Muscle of back (tissue), 11 donors: Measurements from ENCODE around the gene RBM24. TPM values are rescaled to one million over a fixed set of nuclear protein-coding genes. Genes with fewer than 3 reads are reported as not detected.
"Not testable (repeated sequence)": the region's sequence is repeated elsewhere in the genome, so short reads cannot be mapped to it uniquely, and the experiment has no call there.

Experiments
- DNase-seq, 3 donors: peaks; one replicate each; pipeline versions ENCODE4 v3.0.0 to v3.0.0-alpha.2; 2013
- polyA plus RNA-seq, 10 donors: library from polyadenylated mRNA; unstranded; fragments of 120-200 nt; gene quantifications; one replicate each; pipeline ENCODE4 v1.2.1, GENCODE V29; 2013; ENCODE audit not compliant: insufficient read length in 10 of 10

RBM24 gene
- polyA plus RNA-seq, 10 donors: 137 to 367 (median 249) TPM

- DNase-seq: peak in 2 of 3 donors; percentile 39 to 77
Observed at GRCh38 chr6:17281497-17282481, 628 bp downstream of the RBM24 start.

GRCh38 chr6:17283074-17283473 lies 1.9 kb downstream of the RBM24 start:
- DNase-seq: no peak

GRCh38 chr6:17289630-17290061 lies 8.5 kb downstream of the RBM24 start:
- DNase-seq: peak; percentile 63 to 81 (median 64)

GRCh38 chr6:17291778-17292177 lies 10.6 kb downstream of the RBM24 start:
- DNase-seq: peak in 2 of 3 donors; percentile 36 to 73

GRCh38 chr6:17292600-17293133 lies 11.5 kb downstream of the RBM24 start:
- no peak for DNase-seq

- no peak for DNase-seq
Observed at GRCh38 chr6:17293395-17293794, 12.2 kb downstream of the RBM24 start.

GRCh38 chr6:17297271-17298080 lies 16.3 kb downstream of the RBM24 start:
- peak in 2 of 3 donors; percentile 39 to 61 for DNase-seq

- no peak for DNase-seq
Observed at GRCh38 chr6:17298257-17298656, 17.1 kb downstream of the RBM24 start.

GRCh38 chr6:17299222-17299621 lies 18.1 kb downstream of the RBM24 start:
- no peak for DNase-seq

GRCh38 chr6:17299750-17300149 lies 18.6 kb downstream of the RBM24 start:
- DNase-seq: no peak

- DNase-seq: no peak
Observed at GRCh38 chr6:17300637-17301036, 19.5 kb downstream of the RBM24 start.

GRCh38 chr6:17303444-17303843 lies 22.3 kb downstream of the RBM24 start:
- DNase-seq: no peak

- no peak for DNase-seq
Observed at GRCh38 chr6:17305219-17306001, 24.2 kb downstream of the RBM24 start.

- peak in 2 of 3 donors; percentile 42 to 54 for DNase-seq
Observed at GRCh38 chr6:17311595-17312311, 30.6 kb downstream of the RBM24 start.

GRCh38 chr6:17313238-17313637 lies 32.1 kb downstream of the RBM24 start:
- DNase-seq: not testable (repeated sequence)

- DNase-seq: no peak
Observed at GRCh38 chr6:17313971-17314370, 32.8 kb downstream of the RBM24 start.

GRCh38 chr6:17315262-17315661 lies 34.1 kb downstream of the RBM24 start:
- DNase-seq: no peak

- DNase-seq: no peak
Observed at GRCh38 chr6:17318435-17319165, 37.4 kb downstream of the RBM24 start.

GRCh38 chr6:17320266-17320665 lies 39.1 kb downstream of the RBM24 start:
- DNase-seq: not testable (repeated sequence)

- DNase-seq: no peak
Observed at GRCh38 chr6:17331238-17331637, 50.1 kb downstream of the RBM24 start.
